Progenitor cell of endocrine pancreas (in vitro differentiated cells): ENCODE data around the gene L1TD1. TPM values are rescaled to one million over a fixed set of nuclear protein-coding genes. Genes with fewer than 3 reads are reported as not detected.

Experiments used
- DNase-seq: peaks from one replicate; pipeline ENCODE4 v3.0.0; 2021; ENCODE audit warnings: low spot score; ENCODE audit not compliant: unreplicated experiment
- H3K27ac Mint-ChIP-seq: 2 replicates; pipeline ENCODE4 v1.8.0; 2021; ENCODE audit warnings: mild to moderate bottlenecking, moderate library complexity, mixed read lengths
- H3K27me3 Mint-ChIP-seq: 2 replicates; pipeline ENCODE4 v1.8.0; 2021; ENCODE audit warnings: mixed read lengths
- H3K36me3 Mint-ChIP-seq: 2 replicates; pipeline ENCODE4 v1.8.0; 2022; ENCODE audit warnings: mixed read lengths; ENCODE audit not compliant: insufficient read depth
- H3K4me1 Mint-ChIP-seq: 2 replicates; pipeline ENCODE4 v1.8.0; 2021; ENCODE audit warnings: low read depth, mixed read lengths
- H3K4me3 Mint-ChIP-seq: 2 replicates; pipeline ENCODE4 v1.8.0; 2021; ENCODE audit warnings: low read depth, mild to moderate bottlenecking, moderate library complexity, mixed read lengths
- H3K9me3 Mint-ChIP-seq: 2 replicates; pipeline ENCODE4 v1.8.0; 2021; ENCODE audit warnings: low read depth, mixed read lengths
- total RNA-seq: library from RNA; stranded (reverse); gene quantifications from 2 replicates; pipeline ENCODE4 v1.2.1, GENCODE V29; 2021
- TF ChIP-seq, protein P1 (sequence below): fragments of 200-600 bp; sonication (generic); IDR thresholded peaks from one replicate; pipeline ENCODE4 v1.5.0; 2021; ENCODE audit warnings: antibody characterized with exemption, mild to moderate bottlenecking; ENCODE audit not compliant: unreplicated experiment

The L1TD1 gene
- total RNA-seq, 1 donor from 2014 or later, result 2.7 TPM

DNA sequence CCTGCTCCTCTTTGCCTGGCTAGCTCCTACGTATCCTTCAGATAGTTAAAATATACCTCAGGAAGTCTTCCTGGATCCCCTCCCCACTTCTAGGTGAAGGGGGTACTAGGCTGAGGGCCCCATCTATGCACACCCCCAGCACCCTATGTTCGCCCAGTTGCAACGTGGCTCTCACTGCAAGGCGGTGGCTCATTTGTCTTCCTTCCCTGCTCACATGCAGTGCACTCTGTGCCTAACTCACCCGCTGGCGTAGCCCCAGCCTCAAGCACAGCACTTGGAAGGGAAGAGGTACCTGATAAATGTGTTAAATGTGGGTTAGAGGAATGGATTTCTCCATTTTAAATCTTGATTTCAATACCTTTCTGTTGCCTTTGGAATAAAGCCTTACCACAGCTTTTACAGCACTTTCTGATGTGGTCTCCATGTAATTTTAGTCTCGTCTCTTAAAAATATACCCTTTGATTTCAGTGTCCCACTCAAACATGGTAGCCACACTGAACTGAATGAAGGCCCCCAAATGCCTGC is 39.3 kb downstream of the L1TD1 start:
- Mint-ChIP-seq H3K4me3 (no peak overlapping the region), H3K4me1 (peaks cover 14% of the 10 kb centered on the region), H3K27me3 (peaks cover 3% of the 10 kb centered on the region), H3K27ac (peak overlapping the region; percentile 27), H3K9me3 (no peaks in the 10 kb centered on the region), H3K36me3 (no peaks in the 10 kb centered on the region)
- TF ChIP-seq, protein P1, sequence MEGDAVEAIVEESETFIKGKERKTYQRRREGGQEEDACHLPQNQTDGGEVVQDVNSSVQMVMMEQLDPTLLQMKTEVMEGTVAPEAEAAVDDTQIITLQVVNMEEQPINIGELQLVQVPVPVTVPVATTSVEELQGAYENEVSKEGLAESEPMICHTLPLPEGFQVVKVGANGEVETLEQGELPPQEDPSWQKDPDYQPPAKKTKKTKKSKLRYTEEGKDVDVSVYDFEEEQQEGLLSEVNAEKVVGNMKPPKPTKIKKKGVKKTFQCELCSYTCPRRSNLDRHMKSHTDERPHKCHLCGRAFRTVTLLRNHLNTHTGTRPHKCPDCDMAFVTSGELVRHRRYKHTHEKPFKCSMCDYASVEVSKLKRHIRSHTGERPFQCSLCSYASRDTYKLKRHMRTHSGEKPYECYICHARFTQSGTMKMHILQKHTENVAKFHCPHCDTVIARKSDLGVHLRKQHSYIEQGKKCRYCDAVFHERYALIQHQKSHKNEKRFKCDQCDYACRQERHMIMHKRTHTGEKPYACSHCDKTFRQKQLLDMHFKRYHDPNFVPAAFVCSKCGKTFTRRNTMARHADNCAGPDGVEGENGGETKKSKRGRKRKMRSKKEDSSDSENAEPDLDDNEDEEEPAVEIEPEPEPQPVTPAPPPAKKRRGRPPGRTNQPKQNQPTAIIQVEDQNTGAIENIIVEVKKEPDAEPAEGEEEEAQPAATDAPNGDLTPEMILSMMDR, result no peak
- DNase-seq, result no peak

DNA sequence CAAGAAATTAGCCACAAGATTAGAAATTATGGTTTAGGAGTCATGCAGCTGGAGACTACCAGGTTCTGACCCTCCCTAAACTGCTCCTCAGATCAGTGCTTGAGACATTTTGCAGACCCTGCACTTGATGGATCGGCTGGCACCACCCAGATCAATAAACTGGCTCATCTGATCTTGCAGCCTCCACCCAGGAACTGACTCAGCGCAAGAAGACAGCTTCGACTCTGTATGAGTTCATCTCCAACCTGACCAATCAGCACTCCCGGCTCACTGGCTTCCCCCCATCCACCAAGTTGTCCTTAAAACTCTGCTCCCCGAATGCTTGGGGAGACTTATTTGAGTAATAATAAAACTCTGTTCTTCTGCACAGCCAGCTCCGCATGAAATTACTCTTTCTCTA is 40.0 kb downstream of the L1TD1 start:
- Mint-ChIP-seq H3K9me3 (no peaks in the 10 kb centered on the region), H3K27me3 (peaks cover 3% of the 10 kb centered on the region), H3K4me1 (peaks cover 14% of the 10 kb centered on the region), H3K27ac (no peak overlapping the region), H3K36me3 (no peaks in the 10 kb centered on the region), H3K4me3 (no peak overlapping the region)
- no peak for DNase-seq
- TF ChIP-seq, protein P1, result no peak

DNA sequence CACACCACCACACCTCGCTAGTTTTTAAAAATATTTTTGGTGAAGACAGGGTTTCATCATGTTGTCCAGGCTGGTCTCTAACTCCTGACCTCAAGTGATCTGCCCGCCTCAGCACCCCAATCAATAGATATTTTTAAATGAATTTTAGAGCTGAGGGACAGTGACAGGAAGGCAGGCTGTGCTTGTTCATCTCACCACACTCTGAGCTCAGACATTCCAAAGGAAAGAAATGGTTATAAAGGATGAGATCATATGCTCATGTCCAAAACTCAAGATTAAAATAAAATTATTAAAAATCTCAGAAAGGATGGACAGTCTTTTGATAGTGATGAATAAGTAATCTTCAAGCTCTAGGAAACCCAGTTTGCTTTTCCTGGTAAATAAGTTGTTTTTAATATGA is 40.9 kb downstream of the L1TD1 start:
- Mint-ChIP-seq H3K27ac (no peak overlapping the region), H3K4me1 (peaks cover 14% of the 10 kb centered on the region), H3K27me3 (peaks cover 2% of the 10 kb centered on the region), H3K4me3 (no peak overlapping the region), H3K36me3 (no peaks in the 10 kb centered on the region), H3K9me3 (no peaks in the 10 kb centered on the region)
- TF ChIP-seq, protein P1, result no peak
- DNase-seq, result no peak

DNA sequence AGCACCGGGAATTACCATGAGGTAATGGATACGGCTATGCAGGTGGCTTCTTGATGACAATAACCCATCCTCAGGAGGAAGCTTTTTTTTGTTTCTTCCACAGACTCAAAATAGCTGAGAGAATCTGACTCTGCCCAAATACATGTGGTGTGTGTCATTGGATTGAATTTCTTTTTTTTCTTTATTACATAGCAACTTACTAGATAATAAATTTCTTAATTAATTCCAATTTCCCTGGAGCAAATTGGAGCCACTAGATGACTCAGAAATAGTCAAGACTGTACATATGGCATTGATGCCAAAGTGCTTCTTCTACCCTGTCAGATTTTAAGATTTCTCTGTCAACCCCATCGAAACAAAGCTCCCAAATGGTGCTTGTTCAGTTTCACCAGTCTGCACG is 42.7 kb downstream of the L1TD1 start:
- Mint-ChIP-seq H3K27ac (no peak overlapping the region), H3K27me3 (no peaks in the 10 kb centered on the region), H3K9me3 (no peaks in the 10 kb centered on the region), H3K4me3 (no peak overlapping the region), H3K4me1 (peaks cover 14% of the 10 kb centered on the region), H3K36me3 (no peaks in the 10 kb centered on the region)
- TF ChIP-seq, protein P1, result no peak
- DNase-seq, result no peak

DNA sequence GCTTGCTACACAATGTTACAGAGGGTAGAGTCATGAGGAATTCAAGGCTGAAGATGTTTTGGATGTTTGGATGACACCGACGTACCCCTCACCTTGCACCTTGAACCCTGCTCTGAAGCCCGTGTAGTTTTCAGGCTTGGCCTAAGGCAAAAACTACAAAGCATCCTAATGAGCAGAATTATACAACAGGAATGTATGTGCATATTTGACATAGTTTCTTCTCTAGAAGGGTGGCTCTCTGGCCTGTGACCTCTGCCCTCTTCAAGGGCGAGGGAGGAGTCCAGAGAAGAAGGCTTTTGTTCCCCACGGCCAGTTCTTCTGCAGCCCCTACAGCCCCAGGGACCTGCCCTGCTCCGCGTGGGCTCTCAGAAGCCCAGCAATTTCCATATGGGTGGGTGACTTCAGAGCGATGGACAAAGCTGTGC is 43.3 kb downstream of the L1TD1 start:
- no peaks in the 10 kb centered on the region for H3K9me3 Mint-ChIP-seq
- DNase-seq, result no peak
- no peaks in the 10 kb centered on the region for H3K27me3 Mint-ChIP-seq
- no peak overlapping the region for H3K27ac Mint-ChIP-seq
- no peaks in the 10 kb centered on the region for H3K36me3 Mint-ChIP-seq
- TF ChIP-seq, protein P1, result no peak
- no peak overlapping the region for H3K4me3 Mint-ChIP-seq
- peaks cover 14% of the 10 kb centered on the region for H3K4me1 Mint-ChIP-seq
